OCI-LY3 (cell line): ENCODE data around the gene PIK3R5.

ENCODE experiments used
- H2AFZ ChIP-seq: fragments of 200-600, 300-600 bp; shearing (Covaris generic); 2 replicates; pipeline ENCODE4 v1.6.0; 2014; ENCODE audit warnings: antibody characterized with exemption, low read depth, low read length
- H3K27ac ChIP-seq: fragments of 200-600, 300-600 bp; sonication (generic); 2 replicates; pipeline ENCODE4 v1.5.1; 2014; ENCODE audit warnings: mild to moderate bottlenecking, low read length, moderate library complexity, mixed read lengths
- H3K27me3 ChIP-seq: fragments of 200-600, 300-600 bp; sonication (generic); 2 replicates; pipeline ENCODE4 v1.6.1; 2014; ENCODE audit warnings: low read depth, low read length, mixed read lengths
- H3K36me3 ChIP-seq: fragments of 200-600, 300-600 bp; sonication (generic); replicated peaks from 2 replicates; pipeline ENCODE3; 2014; ENCODE audit warnings: low read depth, low read length, mixed read lengths
- H3K4me1 ChIP-seq: fragments of 300-600, 200-600 bp; sonication (generic); 2 replicates; pipeline ENCODE4 v1.6.1; 2014; ENCODE audit warnings: low read length, mixed read lengths
- H3K4me2 ChIP-seq: fragments of 200-600, 300-600 bp; sonication (generic); 2 replicates; pipeline ENCODE4 v1.6.1; 2014; ENCODE audit warnings: low read length, mixed read lengths
- H3K4me3 ChIP-seq: fragments of 300-600, 200-600 bp; sonication (generic); 2 replicates; pipeline ENCODE4 v1.5.1; 2014; ENCODE audit warnings: antibody characterized with exemption, mild to moderate bottlenecking, low read length, moderate library complexity
- H3K79me2 ChIP-seq: fragments of 300-600, 200-600 bp; shearing (Covaris generic); 2 replicates; pipeline ENCODE4 v1.6.1; 2014; ENCODE audit warnings: mild to moderate bottlenecking, low read length, mixed read lengths
- H3K9ac ChIP-seq: fragments of 300-600, 200-600 bp; shearing (Covaris generic); 2 replicates; pipeline ENCODE4 v1.6.0; 2014; ENCODE audit warnings: mild to moderate bottlenecking, low read length, moderate library complexity
- H3K9me3 ChIP-seq: fragments of 200-600, 300-600 bp; shearing (Covaris generic); 2 replicates; pipeline ENCODE4 v1.6.1; 2014; ENCODE audit warnings: low read length, mixed read lengths; ENCODE audit not compliant: insufficient read depth
- H4K20me1 ChIP-seq: fragments of 200-600, 300-600 bp; sonication (generic); 2 replicates; pipeline ENCODE4 v1.6.1; 2016; ENCODE audit warnings: low read length, mixed read lengths; ENCODE audit not compliant: insufficient read depth
- CTCF ChIP-seq: fragments of 200-600, 300-600 bp; sonication (generic); IDR thresholded peaks from 2 replicates; pipeline ENCODE4 v1.5.1; 2014; ENCODE audit warnings: antibody characterized with exemption, low read length, low read depth
- EZH2phosphoT487 ChIP-seq: fragments of 200-600 bp; shearing (Covaris generic); IDR thresholded peaks from 2 replicates; pipeline ENCODE4 v1.6.1; 2018; ENCODE audit warnings: antibody characterized with exemption, mixed run types, low read depth

PIK3R5 gene

GRCh38 chr17:8981443-8981842 is 15.9 kb upstream of the PIK3R5 start:
- Histone ChIP-seq H3K9me3 (no peaks in the 10 kb centered on the region), H3K79me2 (no peaks in the 10 kb centered on the region), H3K4me2 (no peak overlapping the region), H2AFZ (no peak overlapping the region), H3K4me3 (no peak overlapping the region), H3K36me3 (no peaks in the 10 kb centered on the region), H3K27me3 (no peaks in the 10 kb centered on the region), H4K20me1 (no peaks in the 10 kb centered on the region), H3K27ac (no peak overlapping the region), H3K4me1 (peaks cover 29% of the 10 kb centered on the region), H3K9ac (no peak overlapping the region)
- TF ChIP-seq EZH2phosphoT487 (no peak), CTCF (no peak)

- Histone ChIP-seq H3K9ac (no peak overlapping the region), H3K4me3 (no peak overlapping the region), H3K27ac (no peak overlapping the region), H3K36me3 (no peaks in the 10 kb centered on the region), H3K27me3 (no peaks in the 10 kb centered on the region), H3K4me2 (no peak overlapping the region), H3K79me2 (no peaks in the 10 kb centered on the region), H4K20me1 (no peaks in the 10 kb centered on the region), H2AFZ (no peak overlapping the region), H3K4me1 (peaks cover 19% of the 10 kb centered on the region), H3K9me3 (no peaks in the 10 kb centered on the region)
- TF ChIP-seq EZH2phosphoT487 (no peak), CTCF (no peak)
Observed at GRCh38 chr17:8979715-8980114, 14.2 kb upstream of the PIK3R5 start.

DNA sequence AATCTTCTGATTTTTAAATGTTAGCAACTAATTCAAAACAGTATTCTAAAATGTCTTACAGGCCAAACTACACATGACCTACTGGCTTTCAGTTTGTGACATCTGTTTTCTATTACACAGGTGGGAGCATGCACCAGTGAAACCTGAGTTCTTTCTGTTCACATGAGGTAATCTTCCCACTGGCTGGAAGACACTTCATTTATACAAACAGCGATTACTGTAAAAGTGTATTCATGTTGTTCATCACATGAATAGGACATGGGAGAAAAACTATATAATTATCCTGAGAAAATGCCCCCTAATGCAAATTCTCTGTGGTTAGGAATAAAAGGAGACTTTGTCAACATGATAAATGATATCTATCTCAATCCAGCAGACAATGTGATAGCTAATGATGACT is 11.1 kb upstream of the PIK3R5 start:
- Histone ChIP-seq H3K4me1 (peaks cover 5% of the 10 kb centered on the region; the same call in 1 of the 2 replicates), H3K4me2 (no peak overlapping the region), H3K27ac (no peak overlapping the region), H4K20me1 (no peaks in the 10 kb centered on the region), H2AFZ (no peak overlapping the region), H3K9ac (no peak overlapping the region), H3K36me3 (no peaks in the 10 kb centered on the region), H3K27me3 (no peaks in the 10 kb centered on the region), H3K9me3 (no peaks in the 10 kb centered on the region), H3K4me3 (no peak overlapping the region), H3K79me2 (no peaks in the 10 kb centered on the region)
- TF ChIP-seq CTCF = no peak
- TF ChIP-seq EZH2phosphoT487 = no peak

DNA sequence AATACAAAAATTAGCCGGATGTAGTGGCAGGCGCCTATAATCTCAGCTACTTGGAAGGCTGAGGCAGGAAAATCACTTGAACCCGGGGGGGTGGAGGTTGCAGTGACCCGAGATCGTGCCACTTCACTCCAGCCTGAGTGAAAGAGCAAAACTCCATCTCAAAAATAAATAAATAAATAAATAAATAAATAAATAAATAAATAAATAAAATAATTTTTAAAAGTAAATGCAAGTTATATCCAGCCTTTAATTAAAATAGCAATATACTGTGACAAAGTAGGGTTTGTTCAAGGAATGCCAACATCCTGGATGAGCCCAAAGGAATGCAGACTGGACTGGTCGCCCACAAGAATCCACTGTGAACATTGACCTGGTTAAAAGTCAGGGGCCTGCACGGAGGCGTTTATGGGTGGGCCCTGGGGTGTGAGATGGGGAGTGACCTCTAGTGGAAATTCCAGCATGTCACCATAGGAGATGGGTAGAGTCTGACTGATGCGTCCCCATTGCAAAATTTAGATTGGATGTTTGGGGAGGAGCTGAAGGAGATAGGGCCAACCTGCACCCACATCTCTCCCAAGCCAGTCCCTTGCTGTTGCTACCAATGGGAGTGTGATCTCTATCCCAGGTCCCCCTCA is 9.7 kb upstream of the PIK3R5 start:
- Histone ChIP-seq H2AFZ (no peak overlapping the region), H3K27ac (no peak overlapping the region), H3K4me3 (no peak overlapping the region)

More for the DNA sequence above, 9.7 kb upstream of the PIK3R5 start:
- H3K4me1 ChIP-seq = peaks cover 5% of the 10 kb centered on the region; the same call in 1 of the 2 replicates
- TF ChIP-seq EZH2phosphoT487 (no peak), CTCF (peak; percentile 26)
- no peaks in the 10 kb centered on the region for H3K36me3 ChIP-seq
- H3K79me2 ChIP-seq = no peaks in the 10 kb centered on the region
- H3K9ac ChIP-seq = no peak overlapping the region
- H3K9me3 ChIP-seq = no peaks in the 10 kb centered on the region
- H3K27me3 ChIP-seq = no peaks in the 10 kb centered on the region
- no peaks in the 10 kb centered on the region for H4K20me1 ChIP-seq
- H3K4me2 ChIP-seq = no peak overlapping the region
